Natural killer cell (primary cell): ENCODE data around the gene CPB1. TPM values are rescaled to one million over a fixed set of nuclear protein-coding genes. Genes with fewer than 3 reads are reported as not detected.

Source experiments
- ATAC-seq, 3 donors: fragments of 150-1000 bp in 2 of 3; fragments of 200-7000 bp in 1 of 3; cut with Tn5 transposase; 1 replicate in 1 of 3; 2 replicates in 2 of 3; pipeline ENCODE4 v1.10.0; 2021; ENCODE audit warnings: mild to moderate bottlenecking in 2 of 3, moderate library complexity in 2 of 3
- DNase-seq, 2 donors: peaks; one replicate each; pipeline versions ENCODE4 v3.0.0 to v3.0.0-alpha.2; 2013 to 2021; ENCODE audit warnings: mixed read lengths in 1 of 2
- H3K27ac ChIP-seq: one replicate; pipeline ENCODE4 v1.5.1; 2013; ENCODE audit warnings: mild to moderate bottlenecking, low read length
- H3K27me3 ChIP-seq: one replicate; pipeline ENCODE4 v1.6.1; 2013; ENCODE audit warnings: low read length; ENCODE audit not compliant: control insufficient read depth, insufficient read depth
- H3K36me3 ChIP-seq: one replicate; pipeline ENCODE4 v1.6.1; 2013; ENCODE audit warnings: low read length; ENCODE audit not compliant: control insufficient read depth, insufficient read depth
- H3K4me1 ChIP-seq: one replicate; pipeline ENCODE4 v1.6.1; 2013; ENCODE audit warnings: low read length; ENCODE audit not compliant: control insufficient read depth, insufficient read depth
- H3K4me3 ChIP-seq: one replicate; pipeline ENCODE4 v1.5.1; 2013; ENCODE audit warnings: low read length
- H3K9me3 ChIP-seq: one replicate; pipeline ENCODE4 v1.6.1; 2013; ENCODE audit warnings: low read length; ENCODE audit not compliant: control insufficient read depth, insufficient read depth
- H3K27ac Mint-ChIP-seq, 2 donors: one replicate each; pipeline ENCODE4 v1.8.0; 2022; ENCODE audit warnings: mild to moderate bottlenecking in 2 of 2, mixed read lengths in 2 of 2, moderate library complexity in 1 of 2
- H3K27me3 Mint-ChIP-seq, 2 donors: one replicate each; pipeline ENCODE4 v1.8.0; 2022; ENCODE audit warnings: low read depth in 2 of 2, mixed read lengths in 2 of 2
- H3K36me3 Mint-ChIP-seq: one replicate; pipeline ENCODE4 v1.8.0; 2022; ENCODE audit warnings: mixed read lengths
- H3K4me1 Mint-ChIP-seq, 2 donors: one replicate each; pipeline ENCODE4 v1.8.0; 2022; ENCODE audit warnings: mixed read lengths in 2 of 2
- H3K4me3 Mint-ChIP-seq: one replicate; pipeline ENCODE4 v1.8.0; 2022; ENCODE audit warnings: mild to moderate bottlenecking, moderate library complexity, mixed read lengths
- H3K9me3 Mint-ChIP-seq, 2 donors: one replicate each; pipeline ENCODE4 v1.8.0; 2022; ENCODE audit warnings: mixed read lengths in 2 of 2
- WGBS: methylation state at CpG from one replicate; pipeline ENCODE4 v1.1.7; 2013; ENCODE audit warnings: missing lambda C conversion rate; ENCODE audit not compliant: insufficient coverage; 5-methylcytosine and 5-hydroxymethylcytosine counted together
- intact Hi-C: fragments of 100-400 bp; cut with micrococcal nuclease; formaldehyde crosslinking; loops from one replicate; pipeline ENCODE4 v1.14.2; 2022
- total RNA-seq, 4 donors: library from RNA; stranded (reverse); fragments of 120-200 nt in 1 of 4; gene quantifications; one replicate each; pipeline versions ENCODE4 v1.2.3 to v1.2.4, GENCODE V29; 2013 to 2022
- TF ChIP-seq, protein P1 (sequence below): fragments of 200-600 bp; IDR thresholded peaks from one replicate; pipeline ENCODE4 v1.8.0; 2022; ENCODE audit warnings: antibody characterized with exemption

Gene CPB1
- total RNA-seq, 3 donors from 2014 or later (not counting 1 experiment from before 2014, with no cell fraction given) = not detected

GRCh38 chr3:148829926-148830325 lies 2.3 kb downstream of the CPB1 start:
- Mint-ChIP-seq H3K36me3 (no peaks in the 10 kb centered on the region), H3K27me3 (peaks cover 0 to 2% of the 10 kb centered on the region in 2 donors), H3K9me3 (no peaks in the 10 kb centered on the region), H3K27ac (no peak overlapping the region), H3K4me3 (no peak overlapping the region), H3K4me1 (no peaks in the 10 kb centered on the region)
- 89% methylated on average over 3 of the region's 3 CpGs for WGBS
- TF ChIP-seq, protein P1, sequence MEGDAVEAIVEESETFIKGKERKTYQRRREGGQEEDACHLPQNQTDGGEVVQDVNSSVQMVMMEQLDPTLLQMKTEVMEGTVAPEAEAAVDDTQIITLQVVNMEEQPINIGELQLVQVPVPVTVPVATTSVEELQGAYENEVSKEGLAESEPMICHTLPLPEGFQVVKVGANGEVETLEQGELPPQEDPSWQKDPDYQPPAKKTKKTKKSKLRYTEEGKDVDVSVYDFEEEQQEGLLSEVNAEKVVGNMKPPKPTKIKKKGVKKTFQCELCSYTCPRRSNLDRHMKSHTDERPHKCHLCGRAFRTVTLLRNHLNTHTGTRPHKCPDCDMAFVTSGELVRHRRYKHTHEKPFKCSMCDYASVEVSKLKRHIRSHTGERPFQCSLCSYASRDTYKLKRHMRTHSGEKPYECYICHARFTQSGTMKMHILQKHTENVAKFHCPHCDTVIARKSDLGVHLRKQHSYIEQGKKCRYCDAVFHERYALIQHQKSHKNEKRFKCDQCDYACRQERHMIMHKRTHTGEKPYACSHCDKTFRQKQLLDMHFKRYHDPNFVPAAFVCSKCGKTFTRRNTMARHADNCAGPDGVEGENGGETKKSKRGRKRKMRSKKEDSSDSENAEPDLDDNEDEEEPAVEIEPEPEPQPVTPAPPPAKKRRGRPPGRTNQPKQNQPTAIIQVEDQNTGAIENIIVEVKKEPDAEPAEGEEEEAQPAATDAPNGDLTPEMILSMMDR = no peak
- intact Hi-C loops = no loop called here
- Histone ChIP-seq H3K27me3 (peaks cover 3% of the 10 kb centered on the region), H3K27ac (no peak overlapping the region), H3K4me1 (no peaks in the 10 kb centered on the region), H3K4me3 (no peak overlapping the region), H3K36me3 (no peaks in the 10 kb centered on the region), H3K9me3 (no peaks in the 10 kb centered on the region)
- ATAC-seq (no peak), DNase-seq (no peak)

GRCh38 chr3:148833223-148833622 lies 5.6 kb downstream of the CPB1 start:
- Histone ChIP-seq H3K36me3 (no peaks in the 10 kb centered on the region), H3K27ac (no peak overlapping the region), H3K4me1 (no peaks in the 10 kb centered on the region), H3K9me3 (no peaks in the 10 kb centered on the region), H3K27me3 (peaks cover 2% of the 10 kb centered on the region), H3K4me3 (no peak overlapping the region)
- H3K4me1 Mint-ChIP-seq = no peaks in the 10 kb centered on the region
- H3K4me3 Mint-ChIP-seq = no peak overlapping the region
- intact Hi-C loops = no loop called here
- 92% methylated on average over 3 of the region's 3 CpGs for WGBS
- no peaks in the 10 kb centered on the region for H3K9me3 Mint-ChIP-seq
- no peak overlapping the region for H3K27ac Mint-ChIP-seq
- H3K27me3 Mint-ChIP-seq = peaks cover 0 to 2% of the 10 kb centered on the region in 2 donors
- TF ChIP-seq, protein P1 = no peak
- no peak for ATAC-seq
- no peak for DNase-seq
- H3K36me3 Mint-ChIP-seq = no peaks in the 10 kb centered on the region

- H3K4me1 ChIP-seq = no peaks in the 10 kb centered on the region
- TF ChIP-seq, protein P1 = no peak
- ATAC-seq = no peak
- Mint-ChIP-seq H3K4me1 (no peaks in the 10 kb centered on the region), H3K9me3 (no peaks in the 10 kb centered on the region), H3K27ac (no peak overlapping the region), H3K4me3 (no peak overlapping the region), H3K36me3 (no peaks in the 10 kb centered on the region), H3K27me3 (peaks cover 0 to 5% of the 10 kb centered on the region in 2 donors)
- H3K27ac ChIP-seq = no peak overlapping the region
- DNase-seq = no peak
- H3K4me3 ChIP-seq = no peak overlapping the region
- intact Hi-C loops = no loop called here
- no peaks in the 10 kb centered on the region for H3K9me3 ChIP-seq
- peaks cover 2% of the 10 kb centered on the region for H3K27me3 ChIP-seq
- H3K36me3 ChIP-seq = no peaks in the 10 kb centered on the region
These were observed 12.2 kb downstream of the CPB1 start for GRCh38 chr3:148839805-148840204.

DNA sequence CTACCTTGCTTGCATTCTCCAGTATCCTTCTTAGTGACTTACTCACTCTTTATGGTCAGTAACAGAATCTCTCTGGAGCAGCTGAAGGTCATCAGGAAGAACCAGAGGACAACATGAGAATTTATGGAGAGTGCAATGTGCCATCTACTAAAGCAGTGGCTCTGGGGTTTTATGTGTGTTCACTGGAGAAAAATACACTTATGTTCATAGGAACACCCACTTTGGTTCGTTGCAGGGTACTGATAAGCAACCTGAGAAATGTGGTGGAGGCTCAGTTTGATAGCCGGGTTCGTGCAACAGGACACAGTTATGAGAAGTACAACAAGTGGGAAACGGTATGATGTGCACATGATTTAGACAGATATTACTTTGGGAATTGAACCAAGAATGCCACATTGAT lies 12.8 kb downstream of the CPB1 start:
- no peak for DNase-seq
- H3K4me1 Mint-ChIP-seq = no peaks in the 10 kb centered on the region
- no peak overlapping the region for H3K4me3 ChIP-seq
- intact Hi-C loops = no loop called here
- H3K36me3 ChIP-seq = no peaks in the 10 kb centered on the region
- no peak overlapping the region for H3K27ac ChIP-seq
- no peaks in the 10 kb centered on the region for H3K9me3 ChIP-seq
- H3K4me1 ChIP-seq = no peaks in the 10 kb centered on the region
- H3K36me3 Mint-ChIP-seq = no peaks in the 10 kb centered on the region
- peaks cover 0 to 5% of the 10 kb centered on the region in 2 donors for H3K27me3 Mint-ChIP-seq
- TF ChIP-seq, protein P1 = no peak
- H3K27ac Mint-ChIP-seq = no peak overlapping the region
- H3K4me3 Mint-ChIP-seq = no peak overlapping the region
- no peaks in the 10 kb centered on the region for H3K9me3 Mint-ChIP-seq
- no peaks in the 10 kb centered on the region for H3K27me3 ChIP-seq
- ATAC-seq = no peak
- WGBS = 86% methylated on average over 4 of the region's 4 CpGs
